Testis (tissue), 2 donors: ENCODE measurements around the gene DCHS2.

Experiments used
- POLR2A ChIP-seq: fragments of 450-650 bp; IDR thresholded peaks from one replicate; pipeline ENCODE4 v1.6.1; 2017; ENCODE audit warnings: antibody characterized with exemption, mild to moderate bottlenecking, moderate library complexity
- TF ChIP-seq, protein P1 (sequence below), 3 experiments: fragments of 450-650 bp in 2 of 3; fragments of 200-600 bp in 1 of 3; sonication (generic) in 1 of 3; IDR thresholded peaks; one replicate each; pipeline ENCODE4 v1.5.1; 2016 to 2019; ENCODE audit warnings: antibody characterized with exemption in 3 of 3, mild to moderate bottlenecking in 2 of 3, moderate library complexity in 1 of 3

DNA sequence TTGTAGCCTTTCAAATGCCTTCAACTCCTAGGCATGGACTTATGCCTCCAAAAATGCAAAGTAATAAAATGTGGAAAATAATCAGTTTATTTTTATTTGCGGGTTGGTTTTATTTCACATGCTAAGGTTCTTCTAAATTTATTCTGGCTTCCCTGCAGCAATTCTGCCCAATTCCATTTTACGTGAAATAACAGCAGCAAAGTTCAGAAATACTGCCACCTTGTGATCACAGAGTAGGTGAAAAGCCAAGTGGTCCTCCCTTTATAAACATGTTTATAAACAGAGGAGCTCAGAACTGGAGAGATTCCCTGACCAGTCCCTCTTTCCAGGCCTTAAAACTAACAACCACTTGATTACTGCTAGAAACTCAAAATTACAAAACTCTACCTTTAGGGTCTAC lies 14.7 kb upstream of the DCHS2 start:
- TF ChIP-seq, protein P1, sequence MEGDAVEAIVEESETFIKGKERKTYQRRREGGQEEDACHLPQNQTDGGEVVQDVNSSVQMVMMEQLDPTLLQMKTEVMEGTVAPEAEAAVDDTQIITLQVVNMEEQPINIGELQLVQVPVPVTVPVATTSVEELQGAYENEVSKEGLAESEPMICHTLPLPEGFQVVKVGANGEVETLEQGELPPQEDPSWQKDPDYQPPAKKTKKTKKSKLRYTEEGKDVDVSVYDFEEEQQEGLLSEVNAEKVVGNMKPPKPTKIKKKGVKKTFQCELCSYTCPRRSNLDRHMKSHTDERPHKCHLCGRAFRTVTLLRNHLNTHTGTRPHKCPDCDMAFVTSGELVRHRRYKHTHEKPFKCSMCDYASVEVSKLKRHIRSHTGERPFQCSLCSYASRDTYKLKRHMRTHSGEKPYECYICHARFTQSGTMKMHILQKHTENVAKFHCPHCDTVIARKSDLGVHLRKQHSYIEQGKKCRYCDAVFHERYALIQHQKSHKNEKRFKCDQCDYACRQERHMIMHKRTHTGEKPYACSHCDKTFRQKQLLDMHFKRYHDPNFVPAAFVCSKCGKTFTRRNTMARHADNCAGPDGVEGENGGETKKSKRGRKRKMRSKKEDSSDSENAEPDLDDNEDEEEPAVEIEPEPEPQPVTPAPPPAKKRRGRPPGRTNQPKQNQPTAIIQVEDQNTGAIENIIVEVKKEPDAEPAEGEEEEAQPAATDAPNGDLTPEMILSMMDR (IDR thresholded peaks at IDR 0.05) = peak; percentile 28 to 42 (median 39)
- no peak for TF ChIP-seq POLR2A
